Heart right ventricle (tissue), 16 donors: ENCODE measurements around the gene KCNQ1. TPM values are rescaled to one million over a fixed set of nuclear protein-coding genes. Genes with fewer than 3 reads are reported as not detected.

Experiments used
- ATAC-seq, 8 donors: fragments of 200-7000 bp; cut with Tn5 transposase; one replicate each; pipeline ENCODE4 v1.9.1; 2020; ENCODE audit warnings: mild to moderate bottlenecking in 8 of 8, moderate library complexity in 8 of 8, moderate number of reproducible peaks in 1 of 8
- DNase-seq, 2 donors: peaks; one replicate each; pipeline ENCODE4 v3.0.0-alpha.2; 2020
- H3K27ac ChIP-seq, 10 donors: fragments of 200-600 bp; sonication (generic) in 2 of 10; one replicate each; pipeline versions ENCODE4 v1.5.0 to v1.8.0; 2020 to 2022; ENCODE audit warnings: mild to moderate bottlenecking in 3 of 10
- H3K27me3 ChIP-seq, 7 donors: fragments of 200-600 bp; one replicate each; pipeline ENCODE4 v1.8.0; 2021 to 2022; ENCODE audit warnings: mild to moderate bottlenecking in 2 of 7
- H3K36me3 ChIP-seq, 9 donors: fragments of 200-600 bp; sonication (generic) in 1 of 9; one replicate each; pipeline versions ENCODE4 v1.5.0 to v1.8.0; 2020 to 2022; ENCODE audit warnings: mild to moderate bottlenecking in 2 of 9
- H3K4me1 ChIP-seq, 9 donors: fragments of 200-600 bp; sonication (generic) in 1 of 9; one replicate each; pipeline versions ENCODE4 v1.5.0 to v1.8.0; 2020 to 2022; ENCODE audit warnings: mild to moderate bottlenecking in 4 of 9
- H3K4me3 ChIP-seq, 10 donors: fragments of 200-600 bp; sonication (generic) in 2 of 10; one replicate each; pipeline versions ENCODE4 v1.5.0 to v1.8.0; 2020 to 2022; ENCODE audit warnings: mild to moderate bottlenecking in 7 of 10, moderate library complexity in 2 of 10
- H3K9me3 ChIP-seq, 11 donors: fragments of 200-600 bp in 10 of 11; sonication (generic) in 2 of 11; one replicate each; pipeline versions ENCODE4 v1.5.0 to v1.8.0; 2013 to 2022; ENCODE audit warnings: mild to moderate bottlenecking in 2 of 11, control low read depth in 1 of 11, moderate library complexity in 1 of 11
- CTCF ChIP-seq, 9 donors: fragments of 200-600 bp; sonication (generic) in 2 of 9; IDR thresholded peaks; one replicate each; pipeline versions ENCODE4 v1.5.0 to v1.8.0; 2021 to 2022; ENCODE audit warnings: antibody characterized with exemption in 9 of 9, mild to moderate bottlenecking in 5 of 9, moderate library complexity in 1 of 9
- WGBS, 2 donors: extraction: QIAGEN DNeasy Blood & Tissue Kit; methylation state at CpG; one replicate each; pipeline ENCODE4 v1.1.7; 2013; ENCODE audit warnings: inconsistent platforms in 1 of 2; 5-methylcytosine and 5-hydroxymethylcytosine counted together
- intact Hi-C, 10 donors: fragments of 100-400 bp; cut with DNase I; formaldehyde crosslinking; loops; one replicate each; pipeline versions ENCODE4 v1.11.1 to v1.14.2; 2022
- polyA plus RNA-seq, 2 donors: library from polyadenylated mRNA; stranded (reverse); fragments of 200-250 nt; gene quantifications; one replicate each; pipeline ENCODE4 v1.2.3, GENCODE V29; 2013
- total RNA-seq, 10 donors: library from RNA; stranded (reverse); fragmentation: NEBNext Ultra II Directional in 3 of 10; extraction: Animal tissue kit (Norgen Biotek cat#: 25700) in 3 of 10; gene quantifications; one replicate each; pipeline versions ENCODE4 v1.2.1 to v1.2.4, GENCODE V29; 2021 to 2023
- donor health status: Arrhythmogenic right ventricular cardiomyopathy.
- donor health status: ischemic (EF 13 %, LVEDD 7.1; RV severe dilation, severe dysfunction).
- donor health status: healthy with polysubstance abuse.
- donor health status: DM: no; HTN: yes; CAD: no.
- donor health status: DM: no; HTN: no; CAD: no.
- donor health status: ischemic (EF 25% LVEDD 6.9; RV normal size, moderate dysfunction).
- donor health status: ischemic (EF 25% LVEDD 5.7; RV mildly dilated, moderate dysfunction).
- donor health status: healthy.
- donor health status: DM: yes; HTN: yes; CAD: no.
- donor health status: Ischemic cardiomyopathy.
- donor health status: ischemic (EF 35%, LVEDD 5.7; RV mildly dilated, moderate dysfunction).
- donor health status: nonischemic (EF 11% LVEDD 7.7; RV severe dilation, severe dysfunction).
- donor health status: DM: yes; HTN: yes; CAD: no.
- donor health status: PGD.
- donor health status: ischemic (EF 29% LVEDD 5.4; RV normal size, mild dysfunction).
- donor health status: nonischemic (EF 23%, LVEDD 6.1; RV moderate dilation, normal function).

Gene KCNQ1
- total and polyA plus RNA-seq, 12 donors, result 19.9 to 48.2 (median 33.7) TPM

GRCh38 chr11:2586087-2586792, 141.4 kb downstream of the KCNQ1 start:
- peaks cover 0 to 20% (median 5%) of the 10 kb centered on the region in 9 donors for H3K4me1 ChIP-seq
- no peaks in the 10 kb centered on the region for H3K9me3 ChIP-seq
- 96% methylated on average over 17 to 18 of the region's 18 CpGs for WGBS, 2 donors
- H3K27me3 ChIP-seq, result no peaks in the 10 kb centered on the region
- no peak overlapping the region for H3K4me3 ChIP-seq
- H3K36me3 ChIP-seq, result peaks cover 0 to 16% (median 0%) of the 10 kb centered on the region in 9 donors
- intact Hi-C loops, result no loop called here
- no peak overlapping the region for H3K27ac ChIP-seq
- DNase-seq, result peak in 1 of 2 donors; percentile 8
- TF ChIP-seq CTCF (IDR thresholded peaks at IDR 0.05), result no peak
- ATAC-seq, result no peak

GRCh38 chr11:2586793-2587131, 142.0 kb downstream of the KCNQ1 start:
- ATAC-seq (no peak), DNase-seq (peak in 1 of 2 donors; percentile 3)
- Histone ChIP-seq H3K4me3 (no peak overlapping the region), H3K27ac (no peak overlapping the region), H3K4me1 (peaks cover 0 to 19% (median 5%) of the 10 kb centered on the region in 9 donors), H3K9me3 (no peaks in the 10 kb centered on the region), H3K36me3 (peaks cover 0 to 18% (median 0%) of the 10 kb centered on the region in 9 donors), H3K27me3 (no peaks in the 10 kb centered on the region)
- WGBS, 2 donors, result 85 to 93% methylated on average over 5 of the region's 5 CpGs
- intact Hi-C loops, result no loop called here
- no peak for TF ChIP-seq CTCF (IDR thresholded peaks at IDR 0.05)

GRCh38 chr11:2587132-2587930, 142.5 kb downstream of the KCNQ1 start:
- Histone ChIP-seq H3K36me3 (peaks cover 0 to 18% (median 0%) of the 10 kb centered on the region in 9 donors), H3K9me3 (no peaks in the 10 kb centered on the region), H3K27me3 (no peaks in the 10 kb centered on the region), H3K4me3 (no peak overlapping the region), H3K27ac (no peak overlapping the region), H3K4me1 (peaks cover 0 to 13% (median 2%) of the 10 kb centered on the region in 9 donors)
- intact Hi-C loops, result no loop called here
- peak in 1 of 2 donors; percentile 8 for DNase-seq
- ATAC-seq, result no peak
- 94 to 96% methylated on average over 20 of the region's 20 CpGs for WGBS, 2 donors
- no peak for TF ChIP-seq CTCF (IDR thresholded peaks at IDR 0.05)

- H3K36me3 ChIP-seq, result peaks cover 0 to 18% (median 0%) of the 10 kb centered on the region in 9 donors
- TF ChIP-seq CTCF (IDR thresholded peaks at IDR 0.05), result no peak
- peaks cover 0 to 5% (median 0%) of the 10 kb centered on the region in 9 donors for H3K4me1 ChIP-seq
- WGBS, 2 donors, result 86 to 87% methylated on average over 25 of the region's 25 CpGs
- no peak overlapping the region for H3K4me3 ChIP-seq
- no peak overlapping the region for H3K27ac ChIP-seq
- H3K9me3 ChIP-seq, result no peaks in the 10 kb centered on the region
- DNase-seq, result peak in 1 of 2 donors; percentile 7
- no peaks in the 10 kb centered on the region for H3K27me3 ChIP-seq
- no peak for ATAC-seq
- intact Hi-C loops, result no loop called here
Measured at GRCh38 chr11:2587976-2588748, 143.4 kb downstream of the KCNQ1 start.
